Naive thymus-derived CD8-positive, alpha-beta T cell (primary cell): ENCODE data around the gene NTN1. TPM values are rescaled to one million over a fixed set of nuclear protein-coding genes. Genes with fewer than 3 reads are reported as not detected.

ENCODE experiments used
- ATAC-seq, 2 donors: fragments of 150-1000 bp; cut with Tn5 transposase in 1 of 2; sonication (Bioruptor Pico), chemical (Tn5 transposase) in 1 of 2; 1 replicate in 1 of 2; 2 replicates in 1 of 2; pipeline ENCODE4 v1.10.0; 2021; ENCODE audit warnings: mild to moderate bottlenecking in 2 of 2, moderate library complexity in 2 of 2
- POLR2A ChIA-PET: fragments of 350-600 bp; sonication (Branson Sonifier 250); formaldehyde crosslinking; loops from one replicate; lab custom pipeline; 2021; ENCODE audit warnings: antibody characterized with exemption; lab: Charles Lee
- DNase-seq, 10 donors: peaks; one replicate each; pipeline versions ENCODE4 v3.0.0 to v3.0.0-alpha.2; 2020 to 2022
- H3K27ac Mint-ChIP-seq, 10 donors: one replicate each; pipeline ENCODE4 v1.8.0; 2020 to 2022; ENCODE audit warnings: mild to moderate bottlenecking in 10 of 10, mixed read lengths in 10 of 10, moderate library complexity in 4 of 10, inconsistent platforms in 1 of 10
- H3K27me3 Mint-ChIP-seq, 5 donors: one replicate each; pipeline ENCODE4 v1.8.0; 2021 to 2022; ENCODE audit warnings: mixed read lengths in 5 of 5
- H3K36me3 Mint-ChIP-seq, 3 donors: one replicate each; pipeline ENCODE4 v1.8.0; 2020 to 2022; ENCODE audit warnings: mixed read lengths in 3 of 3, mild to moderate bottlenecking in 2 of 3, inconsistent platforms in 1 of 3
- H3K4me1 Mint-ChIP-seq, 4 donors: one replicate each; pipeline ENCODE4 v1.8.0; 2021 to 2022; ENCODE audit warnings: mixed read lengths in 4 of 4
- H3K4me3 Mint-ChIP-seq, 10 donors: one replicate each; pipeline ENCODE4 v1.8.0; 2020 to 2022; ENCODE audit warnings: mild to moderate bottlenecking in 10 of 10, mixed read lengths in 10 of 10, moderate library complexity in 6 of 10, inconsistent platforms in 1 of 10
- H3K9me3 Mint-ChIP-seq, 9 donors: one replicate each; pipeline ENCODE4 v1.8.0; 2020 to 2022; ENCODE audit warnings: mixed read lengths in 9 of 9, mild to moderate bottlenecking in 3 of 9, inconsistent platforms in 1 of 9, moderate library complexity in 1 of 9
- polyA plus RNA-seq, 3 donors: library from polyadenylated mRNA; unstranded; fragments of 300-500 nt; fragmentation: Illumina TruSeq; gene quantifications; one replicate each; pipeline ENCODE4 v1.2.3, GENCODE V29; 2021
- total RNA-seq, 8 experiments: library from RNA in 2 of 8; stranded (reverse) in 2 of 8; gene quantifications; one replicate each; pipeline ENCODE4 v1.2.3 and lab custom pipeline; 2021 to 2026

The NTN1 gene
- total and polyA plus RNA-seq, 5 experiments from 2014 or later, result 0.05 TPM; not detected in 4

GRCh38 chr17:9169116-9169515 is 147.8 kb downstream of the NTN1 start:
- peak overlapping the region in 1 of 10 donors; percentile 18 for H3K27ac Mint-ChIP-seq
- DNase-seq (no peak), ATAC-seq (no peak)
- POLR2A ChIA-PET, result no interaction called here
- H3K4me3 Mint-ChIP-seq, result no peak overlapping the region
- no peaks in the 10 kb centered on the region for H3K4me1 Mint-ChIP-seq
- peaks cover 1 to 10% (median 4%) of the 10 kb centered on the region in 5 donors for H3K27me3 Mint-ChIP-seq
- H3K9me3 Mint-ChIP-seq, result peaks cover 0 to 6% (median 0%) of the 10 kb centered on the region in 9 donors
- H3K36me3 Mint-ChIP-seq, result peaks cover 0 to 2% (median 0%) of the 10 kb centered on the region in 3 donors

GRCh38 chr17:9170336-9170735 is 149.0 kb downstream of the NTN1 start:
- H3K27ac Mint-ChIP-seq, result no peak overlapping the region
- peaks cover 0 to 2% (median 0%) of the 10 kb centered on the region in 3 donors for H3K36me3 Mint-ChIP-seq
- ATAC-seq (no peak), DNase-seq (no peak)
- H3K4me3 Mint-ChIP-seq, result no peak overlapping the region
- POLR2A ChIA-PET, result interaction anchor here (0.6 kb wide), 1 partner anchor 55 kb away, joined by 4 read pairs; no protein-coding TSS in a partner anchor
- H3K9me3 Mint-ChIP-seq, result peaks cover 0 to 6% (median 0%) of the 10 kb centered on the region in 9 donors
- H3K4me1 Mint-ChIP-seq, result no peaks in the 10 kb centered on the region
- H3K27me3 Mint-ChIP-seq, result peaks cover 1 to 10% (median 4%) of the 10 kb centered on the region in 5 donors

GRCh38 chr17:9170853-9171252 is 149.5 kb downstream of the NTN1 start:
- ATAC-seq, result no peak
- Mint-ChIP-seq H3K36me3 (peaks cover 0 to 2% (median 0%) of the 10 kb centered on the region in 3 donors), H3K27me3 (peaks cover 1 to 10% (median 4%) of the 10 kb centered on the region in 5 donors), H3K9me3 (peaks cover 0 to 6% (median 0%) of the 10 kb centered on the region in 9 donors), H3K4me1 (no peaks in the 10 kb centered on the region), H3K4me3 (no peak overlapping the region), H3K27ac (no peak overlapping the region)
- no peak for DNase-seq
- POLR2A ChIA-PET, result no interaction called here

GRCh38 chr17:9173386-9173983 is 152.2 kb downstream of the NTN1 start:
- H3K4me1 Mint-ChIP-seq, result no peaks in the 10 kb centered on the region
- H3K9me3 Mint-ChIP-seq, result peaks cover 0 to 6% (median 0%) of the 10 kb centered on the region in 9 donors
- no peak overlapping the region for H3K4me3 Mint-ChIP-seq
- no peak for DNase-seq
- peaks cover 0 to 2% (median 0%) of the 10 kb centered on the region in 3 donors for H3K36me3 Mint-ChIP-seq
- POLR2A ChIA-PET, result no interaction called here
- H3K27ac Mint-ChIP-seq, result no peak overlapping the region
- H3K27me3 Mint-ChIP-seq, result peaks cover 1 to 10% (median 2%) of the 10 kb centered on the region in 5 donors
- no peak for ATAC-seq

GRCh38 chr17:9174312-9174711 is 153.0 kb downstream of the NTN1 start:
- Mint-ChIP-seq H3K27ac (no peak overlapping the region), H3K27me3 (peaks cover 0 to 10% (median 2%) of the 10 kb centered on the region in 5 donors), H3K4me1 (no peaks in the 10 kb centered on the region), H3K36me3 (peaks cover 0 to 2% (median 0%) of the 10 kb centered on the region in 3 donors), H3K4me3 (no peak overlapping the region), H3K9me3 (peaks cover 0 to 6% (median 0%) of the 10 kb centered on the region in 9 donors)
- DNase-seq (no peak), ATAC-seq (no peak)
- POLR2A ChIA-PET, result no interaction called here

GRCh38 chr17:9174779-9175574 is 153.7 kb downstream of the NTN1 start:
- H3K36me3 Mint-ChIP-seq, result peaks cover 0 to 2% (median 0%) of the 10 kb centered on the region in 3 donors
- H3K27me3 Mint-ChIP-seq, result peaks cover 0 to 10% (median 1%) of the 10 kb centered on the region in 5 donors
- no peak for ATAC-seq
- H3K27ac Mint-ChIP-seq, result no peak overlapping the region
- peaks cover 0 to 6% (median 0%) of the 10 kb centered on the region in 9 donors for H3K9me3 Mint-ChIP-seq
- POLR2A ChIA-PET, result no interaction called here
- no peaks in the 10 kb centered on the region for H3K4me1 Mint-ChIP-seq
- DNase-seq, result no peak
- no peak overlapping the region for H3K4me3 Mint-ChIP-seq

- POLR2A ChIA-PET, result no interaction called here
- Mint-ChIP-seq H3K4me3 (no peak overlapping the region), H3K4me1 (no peaks in the 10 kb centered on the region), H3K9me3 (peaks cover 0 to 6% (median 0%) of the 10 kb centered on the region in 9 donors), H3K27me3 (peaks cover 0 to 8% (median 0%) of the 10 kb centered on the region in 5 donors), H3K27ac (no peak overlapping the region), H3K36me3 (peaks cover 0 to 2% (median 0%) of the 10 kb centered on the region in 3 donors)
- no peak for ATAC-seq
- no peak for DNase-seq
Observed at GRCh38 chr17:9175700-9176467, 154.6 kb downstream of the NTN1 start.

GRCh38 chr17:9177212-9177611 is 155.9 kb downstream of the NTN1 start:
- DNase-seq (no peak), ATAC-seq (no peak)
- no peaks in the 10 kb centered on the region for H3K27me3 Mint-ChIP-seq
- no peak overlapping the region for H3K4me3 Mint-ChIP-seq
- POLR2A ChIA-PET, result no interaction called here
- no peak overlapping the region for H3K27ac Mint-ChIP-seq
- H3K9me3 Mint-ChIP-seq, result peaks cover 0 to 6% (median 0%) of the 10 kb centered on the region in 9 donors
- peaks cover 0 to 2% (median 0%) of the 10 kb centered on the region in 3 donors for H3K36me3 Mint-ChIP-seq
- no peaks in the 10 kb centered on the region for H3K4me1 Mint-ChIP-seq

GRCh38 chr17:9178319-9178718 is 157.0 kb downstream of the NTN1 start:
- Mint-ChIP-seq H3K27me3 (no peaks in the 10 kb centered on the region), H3K4me3 (no peak overlapping the region), H3K9me3 (peaks cover 0 to 5% (median 0%) of the 10 kb centered on the region in 9 donors), H3K4me1 (no peaks in the 10 kb centered on the region), H3K36me3 (peaks cover 0 to 2% (median 0%) of the 10 kb centered on the region in 3 donors), H3K27ac (no peak overlapping the region)
- DNase-seq, result no peak
- POLR2A ChIA-PET, result interaction anchor here (0.5 kb wide), 1 partner anchor 16 kb away, joined by 3 read pairs; no protein-coding TSS in a partner anchor
- no peak for ATAC-seq

GRCh38 chr17:9179602-9180001 is 158.3 kb downstream of the NTN1 start:
- no peaks in the 10 kb centered on the region for H3K36me3 Mint-ChIP-seq

GRCh38 chr17:9181640-9182039 is 160.3 kb downstream of the NTN1 start:
- Mint-ChIP-seq H3K4me1 (peaks cover 0 to 4% (median 2%) of the 10 kb centered on the region in 4 donors), H3K9me3 (no peaks in the 10 kb centered on the region), H3K4me3 (no peak overlapping the region), H3K27me3 (peaks cover 0 to 7% (median 2%) of the 10 kb centered on the region in 5 donors), H3K27ac (no peak overlapping the region), H3K36me3 (no peaks in the 10 kb centered on the region)
- no peak for ATAC-seq
- peak in 1 of 10 donors; percentile 30 for DNase-seq
- POLR2A ChIA-PET, result no interaction called here

More at GRCh38 chr17:9179602-9180001, 158.3 kb downstream of the NTN1 start:
- Mint-ChIP-seq H3K4me3 (no peak overlapping the region), H3K4me1 (peaks cover 0 to 4% (median 2%) of the 10 kb centered on the region in 4 donors), H3K27me3 (peaks cover 0 to 5% (median 0%) of the 10 kb centered on the region in 5 donors), H3K27ac (no peak overlapping the region), H3K9me3 (peaks cover 0 to 3% (median 0%) of the 10 kb centered on the region in 9 donors)
- no peak for ATAC-seq
- peak in 1 of 10 donors; percentile 23 for DNase-seq
- POLR2A ChIA-PET, result no interaction called here

- DNase-seq (peak in 2 of 10 donors; percentile 7 to 36), ATAC-seq (no peak)
- H3K9me3 Mint-ChIP-seq, result no peaks in the 10 kb centered on the region
- H3K36me3 Mint-ChIP-seq, result no peaks in the 10 kb centered on the region
- H3K4me1 Mint-ChIP-seq, result peaks cover 0 to 4% (median 2%) of the 10 kb centered on the region in 4 donors
- H3K27ac Mint-ChIP-seq, result no peak overlapping the region
- POLR2A ChIA-PET, result no interaction called here
- H3K27me3 Mint-ChIP-seq, result peaks cover 2 to 12% (median 10%) of the 10 kb centered on the region in 5 donors
- peak overlapping the region in 5 of 10 donors; percentile 5 to 56 (median 23) for H3K4me3 Mint-ChIP-seq
Observed at GRCh38 chr17:9183306-9183705, 162.0 kb downstream of the NTN1 start.
